Testis (tissue), 3 donors: ENCODE results near the gene THRAP3. TPM values are rescaled to one million over a fixed set of nuclear protein-coding genes. Genes with fewer than 3 reads are reported as not detected.
A peak's percentile ranks its signal among the peaks of the same experiment; 100 is the strongest.

ENCODE experiments used
- DNase-seq: peaks from one replicate; pipeline ENCODE4 v3.0.0-alpha.2; 2019
- H3K27ac ChIP-seq, 2 donors: fragments of 200-600 bp; sonication (generic); one replicate each; pipeline ENCODE4 v1.5.1; 2019
- H3K27me3 ChIP-seq: fragments of 200-600 bp; sonication (generic); one replicate; pipeline ENCODE4 v1.5.1; 2019
- H3K36me3 ChIP-seq: fragments of 200-600 bp; sonication (generic); one replicate; pipeline ENCODE4 v1.5.1; 2017; ENCODE audit warnings: low read depth; ENCODE audit errors: missing control alignments
- H3K4me1 ChIP-seq: fragments of 200-600 bp; sonication (generic); one replicate; pipeline ENCODE4 v1.5.1; 2019
- H3K4me3 ChIP-seq, 2 donors: fragments of 200-600 bp; sonication (generic); one replicate each; pipeline ENCODE4 v1.5.1; 2017 to 2019
- H3K9me3 ChIP-seq: fragments of 200-600 bp; sonication (generic); one replicate; pipeline ENCODE4 v1.5.1; 2017
- CTCF ChIP-seq, 3 experiments: fragments of 450-650 bp in 2 of 3; fragments of 200-600 bp in 1 of 3; sonication (generic) in 1 of 3; IDR thresholded peaks; one replicate each; pipeline ENCODE4 v1.5.1; 2016 to 2019; ENCODE audit warnings: antibody characterized with exemption in 3 of 3, mild to moderate bottlenecking in 2 of 3, moderate library complexity in 1 of 3
- POLR2A ChIP-seq: fragments of 450-650 bp; IDR thresholded peaks from one replicate; pipeline ENCODE4 v1.6.1; 2017; ENCODE audit warnings: antibody characterized with exemption, mild to moderate bottlenecking, moderate library complexity
- WGBS, 2 donors: methylation state at CpG; one replicate each; pipeline ENCODE4 v1.1.5; 2018; 5-methylcytosine and 5-hydroxymethylcytosine counted together
- intact Hi-C: fragments of 100-400 bp; cut with DNase I; formaldehyde crosslinking; loops from one replicate; pipeline ENCODE4 v1.15.1; 2023; ENCODE audit warnings: low total_unique reads
- polyA plus RNA-seq: library from polyadenylated mRNA; stranded (reverse); fragments of 350-450 nt; fragmentation: Illumina TruSeq; extraction: RNeasy Lipid Tissue Mini Kit (QIAGEN cat#74804); gene quantifications from one replicate; pipeline ENCODE4 v1.2.3, GENCODE V29; 2014; ENCODE audit warnings: low read depth, low replicate concordance; ENCODE audit not compliant: insufficient read depth
- total RNA-seq, 2 donors: library from RNA; depleted of rRNA; stranded (reverse); fragments of >200 nt; gene quantifications; one replicate each; pipeline ENCODE4 v1.2.3, GENCODE V29; 2016

Gene THRAP3
- total and polyA plus RNA-seq, 3 donors from 2014 or later = 72.5 to 112 (median 93.0) TPM

GRCh38 chr1:36342426-36343185, 118.4 kb downstream of the THRAP3 start:
- TF ChIP-seq CTCF (IDR thresholded peaks at IDR 0.05) = peak; percentile 20 to 46 (median 40)
- no peak for TF ChIP-seq POLR2A
- WGBS, 2 donors = 78 to 80% methylated on average over 9 to 10 of the region's 10 CpGs
- intact Hi-C loops = no loop called here
- Histone ChIP-seq H3K36me3 (no peaks in the 10 kb centered on the region), H3K9me3 (no peaks in the 10 kb centered on the region), H3K27ac (peak overlapping the region; percentile 41 to 55), H3K4me3 (no peak overlapping the region), H3K27me3 (no peaks in the 10 kb centered on the region), H3K4me1 (peaks cover 22% of the 10 kb centered on the region)
- peak; percentile 66 for DNase-seq

GRCh38 chr1:36343651-36344394, 119.6 kb downstream of the THRAP3 start:
- H3K36me3 ChIP-seq = no peaks in the 10 kb centered on the region
- no peak for DNase-seq
- no peak overlapping the region for H3K27ac ChIP-seq
- H3K9me3 ChIP-seq = no peaks in the 10 kb centered on the region
- WGBS, 2 donors = 83 to 90% methylated on average over 20 to 22 of the region's 24 CpGs
- intact Hi-C loops = no loop called here
- H3K4me3 ChIP-seq = no peak overlapping the region
- no peak for TF ChIP-seq POLR2A
- no peak for TF ChIP-seq CTCF (IDR thresholded peaks at IDR 0.05)
- H3K4me1 ChIP-seq = peaks cover 22% of the 10 kb centered on the region
- H3K27me3 ChIP-seq = no peaks in the 10 kb centered on the region

- Histone ChIP-seq H3K27me3 (no peaks in the 10 kb centered on the region), H3K36me3 (no peaks in the 10 kb centered on the region), H3K9me3 (no peaks in the 10 kb centered on the region), H3K27ac (no peak overlapping the region), H3K4me1 (peaks cover 19% of the 10 kb centered on the region), H3K4me3 (no peak overlapping the region)
- no peak for TF ChIP-seq CTCF (IDR thresholded peaks at IDR 0.05)
- no peak for TF ChIP-seq POLR2A
- WGBS, 2 donors = 85 to 91% methylated on average over 8 of the region's 8 CpGs
- intact Hi-C loops = no loop called here
- no peak for DNase-seq
These were observed 120.1 kb downstream of the THRAP3 start for GRCh38 chr1:36344395-36344680.

- H3K4me3 ChIP-seq = no peak overlapping the region
- no peaks in the 10 kb centered on the region for H3K27me3 ChIP-seq
- H3K36me3 ChIP-seq = no peaks in the 10 kb centered on the region
- no peak for TF ChIP-seq POLR2A
- no peak for TF ChIP-seq CTCF (IDR thresholded peaks at IDR 0.05)
- intact Hi-C loops = no loop called here
- DNase-seq = no peak
- H3K4me1 ChIP-seq = peaks cover 22% of the 10 kb centered on the region
- 89 to 91% methylated on average over 7 of the region's 7 CpGs for WGBS, 2 donors
- H3K9me3 ChIP-seq = no peaks in the 10 kb centered on the region
- H3K27ac ChIP-seq = no peak overlapping the region
These were observed 121.1 kb downstream of the THRAP3 start for GRCh38 chr1:36345353-36345752.
